GM20000 (cell line): ENCODE measurements around the gene TMEM184A.

Source experiments
- DNase-seq: peaks from one replicate; pipeline ENCODE4 v3.0.0; 2012; ENCODE audit warnings: low spot score
- TF ChIP-seq, protein P1 (sequence below): IDR thresholded peaks from 2 replicates; pipeline ENCODE4 v1.5.1; 2012; ENCODE audit warnings: mild to moderate bottlenecking, control low read depth; ENCODE audit errors: extremely low read depth, missing control alignments

Gene TMEM184A

GRCh38 chr7:1555813-1556543 is at the start of gene TMEM184A:
TSS of gene TMEM184A (minus strand) at chr7:1556205. CDS start at chr7:1555484, 721 bp downstream.
- TF ChIP-seq, protein P1, sequence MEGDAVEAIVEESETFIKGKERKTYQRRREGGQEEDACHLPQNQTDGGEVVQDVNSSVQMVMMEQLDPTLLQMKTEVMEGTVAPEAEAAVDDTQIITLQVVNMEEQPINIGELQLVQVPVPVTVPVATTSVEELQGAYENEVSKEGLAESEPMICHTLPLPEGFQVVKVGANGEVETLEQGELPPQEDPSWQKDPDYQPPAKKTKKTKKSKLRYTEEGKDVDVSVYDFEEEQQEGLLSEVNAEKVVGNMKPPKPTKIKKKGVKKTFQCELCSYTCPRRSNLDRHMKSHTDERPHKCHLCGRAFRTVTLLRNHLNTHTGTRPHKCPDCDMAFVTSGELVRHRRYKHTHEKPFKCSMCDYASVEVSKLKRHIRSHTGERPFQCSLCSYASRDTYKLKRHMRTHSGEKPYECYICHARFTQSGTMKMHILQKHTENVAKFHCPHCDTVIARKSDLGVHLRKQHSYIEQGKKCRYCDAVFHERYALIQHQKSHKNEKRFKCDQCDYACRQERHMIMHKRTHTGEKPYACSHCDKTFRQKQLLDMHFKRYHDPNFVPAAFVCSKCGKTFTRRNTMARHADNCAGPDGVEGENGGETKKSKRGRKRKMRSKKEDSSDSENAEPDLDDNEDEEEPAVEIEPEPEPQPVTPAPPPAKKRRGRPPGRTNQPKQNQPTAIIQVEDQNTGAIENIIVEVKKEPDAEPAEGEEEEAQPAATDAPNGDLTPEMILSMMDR, result peak; percentile 14
- DNase-seq, result peak; percentile 76

- TF ChIP-seq, protein P1, result no peak
Measured at GRCh38 chr7:1604383-1604782, 48.4 kb upstream of the TMEM184A start.

DNA sequence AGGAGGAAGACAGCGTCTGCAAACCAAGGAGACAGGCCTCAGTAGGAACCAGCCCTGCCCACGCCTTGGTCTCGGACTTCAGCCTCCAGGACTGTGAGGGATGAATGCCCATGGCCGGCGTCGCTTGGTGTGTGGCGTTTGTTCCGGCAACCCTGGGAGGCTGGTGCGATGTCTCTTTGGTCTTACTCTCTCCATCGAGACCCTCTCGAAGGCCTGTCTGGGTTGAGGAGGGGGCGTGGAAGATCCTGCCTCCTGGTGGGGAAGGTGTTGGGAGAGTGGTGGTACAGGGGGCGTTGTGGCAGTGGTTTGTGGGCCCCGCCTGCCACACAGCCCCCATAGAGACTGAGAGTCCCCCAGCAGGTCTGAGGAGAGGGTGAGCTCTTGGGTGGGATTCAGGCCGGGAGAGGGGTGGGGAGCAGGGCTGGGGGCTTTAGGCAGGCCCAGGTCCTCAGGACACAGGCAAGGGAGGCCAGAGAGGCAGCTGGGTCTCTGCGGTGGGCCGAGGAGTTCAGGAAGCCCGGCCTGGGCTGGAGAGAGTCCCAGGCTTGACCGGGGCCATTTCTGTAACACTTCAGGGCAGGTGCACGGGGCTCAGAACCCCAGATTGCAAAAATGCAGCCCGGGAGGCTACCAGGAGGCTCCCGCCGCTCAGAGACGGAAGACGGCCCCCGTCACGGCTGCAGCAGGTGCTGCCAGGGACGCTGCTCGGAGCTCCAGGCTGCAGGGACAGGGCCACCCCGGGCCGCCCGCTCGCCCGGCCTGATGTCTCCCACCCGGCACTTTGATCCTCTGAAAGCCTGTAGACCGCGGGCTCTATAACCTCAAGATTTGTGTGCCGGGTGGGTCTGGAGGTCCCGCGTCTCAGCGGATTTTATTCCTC is 47.6 kb upstream of the TMEM184A start:
- TF ChIP-seq, protein P1, result no peak
- no peak for DNase-seq

More at GRCh38 chr7:1604383-1604782, 48.4 kb upstream of the TMEM184A start:
- no peak for DNase-seq

- TF ChIP-seq, protein P1, result no peak
- no peak for DNase-seq
Measured at GRCh38 chr7:1602386-1602785, 46.4 kb upstream of the TMEM184A start.

GRCh38 chr7:1601956-1602355 is 46.0 kb upstream of the TMEM184A start:
- TF ChIP-seq, protein P1, result no peak
- no peak for DNase-seq

DNA sequence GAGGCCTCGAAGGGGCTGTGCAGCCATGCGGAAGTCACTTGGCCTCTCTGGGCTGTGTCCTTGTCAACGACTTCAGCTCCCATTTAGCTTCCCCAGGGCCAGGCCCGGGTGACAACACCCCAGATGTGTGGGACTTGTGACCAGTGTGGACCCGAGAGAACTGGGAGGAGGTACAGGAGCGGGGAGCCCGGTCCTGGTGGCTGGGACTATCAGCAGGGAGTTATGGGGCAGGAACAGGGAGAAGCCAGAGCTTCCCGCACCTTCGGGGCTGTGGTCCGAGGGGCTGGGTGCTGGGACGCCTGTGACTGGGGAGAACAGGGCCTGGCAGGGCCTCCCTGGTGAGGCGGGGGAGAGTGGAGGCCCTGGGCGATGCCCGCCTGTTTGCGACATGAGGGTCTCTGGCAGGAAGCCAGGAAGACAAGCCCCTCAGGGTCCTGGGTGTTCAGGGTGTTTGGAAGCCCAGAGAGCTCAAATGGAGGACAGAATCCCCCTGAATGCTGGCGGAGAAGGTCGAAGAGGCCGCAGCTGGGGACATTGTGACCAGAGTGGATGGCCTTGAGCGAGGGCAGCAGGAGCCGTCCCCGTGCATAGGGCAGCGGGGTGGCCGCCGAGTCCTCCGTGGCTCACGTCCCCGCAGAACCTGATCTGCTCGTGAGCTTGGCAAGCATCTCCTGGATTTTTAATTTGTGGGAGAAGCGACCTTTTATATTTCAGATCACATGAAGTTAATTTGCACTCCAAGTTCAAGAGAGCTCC is 43.8 kb upstream of the TMEM184A start:
- DNase-seq, result no peak
- TF ChIP-seq, protein P1, result no peak
